ENCODE measurements around the gene GBE1. TPM values are rescaled to one million over a fixed set of nuclear protein-coding genes. Genes with fewer than 3 reads are reported as not detected.

GBE1 gene
- total RNA-seq, 2 donors from 2014 or later = 60.1 to 67.1 TPM

- ATAC-seq (ENCODE audit: insufficient number of reproducible peaks, low FRiP score, low read depth) = no peak
- H3K27me3 ChIP-seq (replicated peaks; ENCODE audit: insufficient read depth) = no peaks in the 10 kb centered on the region
- peaks cover 0 to 10% of the 10 kb centered on the region in 2 donors for H3K4me1 ChIP-seq (ENCODE audit: control insufficient read depth in 1 of 2, low read depth in 2 of 2)
- no peaks in the 10 kb centered on the region for H3K9me3 ChIP-seq
- no peak for DNase-seq (ENCODE audit: low spot score)
- H3K4me3 ChIP-seq = no peak overlapping the region
- no peak overlapping the region for H3K27ac ChIP-seq
- TF ChIP-seq CTCF (IDR thresholded peaks at IDR 0.05) = no peak
- no peaks in the 10 kb centered on the region for H3K36me3 ChIP-seq
Observed at GRCh38 chr3:81477740-81478139, 283.7 kb downstream of the GBE1 start.

DNA sequence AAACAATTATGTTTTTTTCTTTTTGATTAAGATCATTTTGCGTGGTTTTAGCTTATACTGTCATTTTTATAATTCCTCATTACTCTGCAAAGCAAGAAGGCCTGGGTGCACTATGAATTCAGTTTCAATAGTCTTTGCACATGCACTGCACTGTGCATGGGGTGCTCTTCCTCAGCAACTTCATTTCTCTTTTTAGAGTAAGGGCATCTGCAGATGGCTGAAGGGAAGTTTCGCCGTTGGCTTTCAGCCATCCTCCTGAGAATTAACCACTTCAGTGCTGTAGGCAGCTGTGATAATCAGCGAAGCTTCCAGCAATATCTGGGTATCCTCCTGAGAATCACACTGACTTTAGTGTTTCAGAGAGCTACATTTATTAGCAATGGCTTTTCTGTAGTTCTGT, 284.8 kb downstream of the GBE1 start:
- Histone ChIP-seq H3K9me3 (no peaks in the 10 kb centered on the region), H3K36me3 (no peaks in the 10 kb centered on the region), H3K4me3 (no peak overlapping the region), H3K27ac (no peak overlapping the region), H3K4me1 (ENCODE audit: control insufficient read depth in 1 of 2, low read depth in 2 of 2) (peaks cover 0 to 10% of the 10 kb centered on the region in 2 donors), H3K27me3 (replicated peaks; ENCODE audit: insufficient read depth) (no peaks in the 10 kb centered on the region)
- TF ChIP-seq CTCF (IDR thresholded peaks at IDR 0.05) = no peak
- ATAC-seq (ENCODE audit: insufficient number of reproducible peaks, low FRiP score, low read depth) (no peak), DNase-seq (ENCODE audit: low spot score) (no peak)

DNA sequence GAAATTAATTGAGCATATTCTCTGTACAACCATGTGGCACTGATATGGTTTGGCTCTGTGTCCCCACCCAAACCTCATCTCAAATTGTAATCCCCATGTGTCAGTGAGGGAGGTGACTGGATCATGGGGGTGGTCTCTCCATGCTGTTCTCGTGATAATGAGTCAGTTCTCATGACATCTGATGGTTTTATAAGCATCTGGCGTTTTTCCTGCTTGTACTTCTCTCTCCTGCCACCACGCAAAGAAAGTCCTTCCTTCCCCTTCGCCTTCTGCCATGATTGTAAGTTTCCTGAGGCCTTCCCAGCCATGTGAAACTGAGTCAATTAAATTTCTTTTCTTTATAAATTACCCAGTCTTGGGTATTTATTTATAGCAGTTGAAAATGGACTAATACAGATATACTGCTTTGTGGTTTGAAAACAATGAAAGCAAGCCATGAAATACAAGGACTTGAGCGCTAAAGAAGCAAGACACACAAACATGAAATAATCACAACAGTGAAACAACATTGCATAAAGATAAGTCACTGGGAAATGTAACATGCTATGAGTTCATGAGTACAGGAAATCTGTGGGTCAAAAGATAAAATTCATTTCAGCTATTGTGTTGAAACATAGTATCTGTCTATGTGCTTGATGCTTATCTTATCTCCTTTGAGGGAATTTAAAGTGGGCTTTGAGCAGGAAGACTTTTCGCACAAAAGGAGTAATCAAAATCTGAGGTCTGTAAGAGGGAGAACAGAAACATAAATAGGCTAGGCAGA, 288.7 kb downstream of the GBE1 start:
- no peak overlapping the region for H3K4me3 ChIP-seq
- H3K27ac ChIP-seq = no peak overlapping the region
- ATAC-seq (ENCODE audit: insufficient number of reproducible peaks, low FRiP score, low read depth) (no peak), DNase-seq (ENCODE audit: low spot score) (no peak)
- H3K36me3 ChIP-seq = no peaks in the 10 kb centered on the region
- no peaks in the 10 kb centered on the region for H3K9me3 ChIP-seq
- H3K27me3 ChIP-seq (replicated peaks; ENCODE audit: insufficient read depth) = no peaks in the 10 kb centered on the region
- TF ChIP-seq CTCF (IDR thresholded peaks at IDR 0.05) = no peak
- H3K4me1 ChIP-seq (ENCODE audit: control insufficient read depth in 1 of 2, low read depth in 2 of 2) = no peaks in the 10 kb centered on the region

DNA sequence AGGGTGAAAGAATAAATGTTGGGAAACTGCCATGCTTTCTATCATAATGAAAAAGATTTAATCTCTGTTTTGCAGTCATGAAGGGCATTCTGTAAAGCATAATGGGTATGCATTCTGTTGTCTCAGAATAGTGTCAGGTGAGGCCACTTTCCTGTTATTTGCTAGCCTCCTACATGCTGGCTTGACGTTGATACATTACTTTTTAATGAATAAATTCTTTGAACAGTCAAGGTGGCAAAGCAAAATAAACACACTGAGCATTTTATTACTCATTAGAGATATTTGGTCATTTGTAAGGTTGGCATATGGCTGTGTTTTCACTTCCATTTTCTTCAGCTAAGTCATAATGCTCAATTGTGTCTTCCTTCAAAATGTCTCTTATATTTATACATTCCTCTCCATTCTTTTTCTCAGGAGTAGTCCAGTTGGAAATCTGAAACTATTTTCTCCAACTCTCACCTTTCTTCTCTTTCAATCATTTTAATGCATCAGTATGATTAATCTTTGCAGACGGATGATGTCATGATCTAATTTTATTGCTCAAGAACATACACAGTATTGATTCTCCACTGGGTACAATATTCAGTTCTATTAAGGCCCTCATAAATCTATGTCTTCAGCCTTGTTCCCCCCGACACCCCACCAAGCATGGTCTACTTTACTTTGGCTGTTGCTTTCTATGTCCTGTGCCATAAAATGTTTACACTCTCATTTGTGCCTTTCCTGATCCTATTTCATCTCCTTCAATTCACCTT, 290.7 kb downstream of the GBE1 start:
- Histone ChIP-seq H3K4me1 (ENCODE audit: control insufficient read depth in 1 of 2, low read depth in 2 of 2) (no peaks in the 10 kb centered on the region), H3K9me3 (no peaks in the 10 kb centered on the region), H3K36me3 (no peaks in the 10 kb centered on the region), H3K4me3 (no peak overlapping the region), H3K27me3 (replicated peaks; ENCODE audit: insufficient read depth) (no peaks in the 10 kb centered on the region), H3K27ac (no peak overlapping the region)
- DNase-seq (ENCODE audit: low spot score) (no peak), ATAC-seq (ENCODE audit: insufficient number of reproducible peaks, low FRiP score, low read depth) (no peak)
- no peak for TF ChIP-seq CTCF (IDR thresholded peaks at IDR 0.05)

- ATAC-seq (ENCODE audit: insufficient number of reproducible peaks, low FRiP score, low read depth) = no peak
- no peak for TF ChIP-seq CTCF (IDR thresholded peaks at IDR 0.05)
- DNase-seq (ENCODE audit: low spot score) = no peak
- Histone ChIP-seq H3K36me3 (no peaks in the 10 kb centered on the region), H3K9me3 (no peaks in the 10 kb centered on the region), H3K4me3 (no peak overlapping the region), H3K4me1 (ENCODE audit: control insufficient read depth in 1 of 2, low read depth in 2 of 2) (no peaks in the 10 kb centered on the region), H3K27me3 (replicated peaks; ENCODE audit: insufficient read depth) (no peaks in the 10 kb centered on the region), H3K27ac (no peak overlapping the region)
Observed at GRCh38 chr3:81468391-81468790, 293.1 kb downstream of the GBE1 start.
